Mesendoderm (in vitro differentiated cells): ENCODE data around the gene SSBP3.

Experiments used
- DNase-seq: peaks from one replicate; pipeline ENCODE4 v3.0.0; 2013
- H2AK5ac ChIP-seq: 2 replicates; pipeline ENCODE4 v1.6.1; 2013; ENCODE audit warnings: low read length, inconsistent platforms
- H2BK120ac ChIP-seq: 2 replicates; pipeline ENCODE4 v1.6.1; 2013; ENCODE audit warnings: low read depth, mild to moderate bottlenecking, low read length, moderate library complexity, mixed read lengths
- H2BK15ac ChIP-seq: replicated peaks from 2 replicates; pipeline ENCODE4 v1.6.1; 2013; ENCODE audit warnings: low read depth, mild to moderate bottlenecking, moderate library complexity
- H2BK5ac ChIP-seq: 2 replicates; pipeline ENCODE4 v1.6.1; 2013; ENCODE audit warnings: low read length, inconsistent platforms
- H3K18ac ChIP-seq: 2 replicates; pipeline ENCODE4 v1.6.1; 2013; ENCODE audit warnings: mild to moderate bottlenecking, low read length, mixed read lengths
- H3K23ac ChIP-seq: one replicate; pipeline ENCODE4 v1.6.1; 2013; ENCODE audit warnings: low read length
- H3K27ac ChIP-seq: 2 replicates; pipeline ENCODE4 v1.5.1; 2013; ENCODE audit warnings: low read depth, mild to moderate bottlenecking, inconsistent platforms, low read length, moderate library complexity
- H3K27me3 ChIP-seq: 2 replicates; pipeline ENCODE4 v1.6.1; 2013; ENCODE audit warnings: low read length, control low read depth, mild to moderate bottlenecking, inconsistent platforms; ENCODE audit not compliant: insufficient read depth, poor library complexity
- H3K36me3 ChIP-seq: 2 replicates; pipeline ENCODE4 v1.6.1; 2013; ENCODE audit warnings: low read length, inconsistent platforms; ENCODE audit not compliant: control insufficient read depth, insufficient read depth
- H3K4ac ChIP-seq: one replicate; pipeline ENCODE4 v1.6.1; 2013; ENCODE audit warnings: low read depth, mild to moderate bottlenecking, low read length, moderate library complexity
- H3K4me1 ChIP-seq: 2 replicates; pipeline ENCODE4 v1.6.1; 2013; ENCODE audit warnings: low read depth, low read length, inconsistent platforms; ENCODE audit not compliant: control insufficient read depth
- H3K4me2 ChIP-seq: 2 replicates; pipeline ENCODE4 v1.6.1; 2013; ENCODE audit warnings: low read length
- H3K4me3 ChIP-seq: 2 replicates; pipeline ENCODE4 v1.5.1; 2013; ENCODE audit warnings: mild to moderate bottlenecking, low read length
- H3K56ac ChIP-seq: one replicate; pipeline ENCODE4 v1.6.1; 2013; ENCODE audit warnings: low read length
- H3K79me1 ChIP-seq: 2 replicates; pipeline ENCODE4 v1.6.1; 2013; ENCODE audit warnings: low read length, inconsistent platforms
- H3K79me2 ChIP-seq: 2 replicates; pipeline ENCODE4 v1.6.1; 2013; ENCODE audit warnings: mild to moderate bottlenecking, low read length; ENCODE audit not compliant: control insufficient read depth, insufficient read depth
- H3K9ac ChIP-seq: 2 replicates; pipeline ENCODE4 v1.6.1; 2013; ENCODE audit warnings: low read length, inconsistent platforms
- H4K5ac ChIP-seq: one replicate; pipeline ENCODE4 v1.6.1; 2013; ENCODE audit warnings: low read length
- H4K8ac ChIP-seq: one replicate; pipeline ENCODE4 v1.6.1; 2013; ENCODE audit warnings: low read depth, mild to moderate bottlenecking, control low read depth, low read length, moderate library complexity
- WGBS: extraction: QIAGEN DNeasy Blood & Tissue Kit; methylation state at CpG from one replicate; pipeline ENCODE4 v1.1.7; 2013; ENCODE audit warnings: low lambda C conversion rate, missing lambda C conversion rate; ENCODE audit not compliant: insufficient coverage; ENCODE audit errors: extremely low coverage; 5-methylcytosine and 5-hydroxymethylcytosine counted together

Gene SSBP3

DNA sequence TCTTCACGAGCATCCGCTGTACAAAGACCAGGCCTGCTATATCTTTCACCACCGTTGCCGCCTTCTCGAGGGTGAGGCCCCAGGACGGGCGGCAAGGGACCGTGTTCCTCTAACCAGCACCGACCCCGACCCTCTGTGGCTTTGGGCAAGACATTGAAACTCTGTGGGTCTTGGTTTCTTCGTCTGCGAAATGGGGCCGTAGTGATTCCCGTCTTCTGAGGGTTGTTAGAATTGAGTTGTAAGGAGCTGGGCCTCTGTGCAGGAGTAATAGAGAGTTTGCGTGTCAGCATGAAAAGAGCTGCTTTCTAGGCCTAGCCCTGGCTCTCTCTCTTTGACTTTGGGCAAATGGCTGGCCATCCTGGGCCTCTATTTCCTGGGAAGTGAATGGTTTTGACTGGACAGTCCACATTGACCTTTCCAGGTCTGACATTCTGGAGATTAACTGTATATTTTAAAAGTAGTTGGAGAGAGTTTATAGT is 205.6 kb downstream of the SSBP3 start:
- Histone ChIP-seq H4K5ac (no peak overlapping the region), H3K18ac (no peak overlapping the region), H3K4me3 (peak overlapping the region; percentile 60), H3K4me1 (peaks cover 8% of the 10 kb centered on the region), H3K36me3 (peaks cover 3% of the 10 kb centered on the region), H3K56ac (peak overlapping the region; percentile 91), H4K8ac (no peak overlapping the region), H3K79me1 (peaks cover 21% of the 10 kb centered on the region), H2BK120ac (no peak overlapping the region), H2BK15ac (no peak overlapping the region), H3K4me2 (peak overlapping the region; percentile 81), H3K79me2 (peaks cover 25% of the 10 kb centered on the region), H2BK5ac (no peak overlapping the region), H3K9ac (peak overlapping the region; percentile 73), H3K27ac (no peak overlapping the region), H2AK5ac (no peak overlapping the region), H3K4ac (no peak overlapping the region), H3K27me3 (no peaks in the 10 kb centered on the region), H3K23ac (no peak overlapping the region)
- no peak for DNase-seq
- WGBS, result no CpG with 5 or more reads among the region's 15 CpGs

DNA sequence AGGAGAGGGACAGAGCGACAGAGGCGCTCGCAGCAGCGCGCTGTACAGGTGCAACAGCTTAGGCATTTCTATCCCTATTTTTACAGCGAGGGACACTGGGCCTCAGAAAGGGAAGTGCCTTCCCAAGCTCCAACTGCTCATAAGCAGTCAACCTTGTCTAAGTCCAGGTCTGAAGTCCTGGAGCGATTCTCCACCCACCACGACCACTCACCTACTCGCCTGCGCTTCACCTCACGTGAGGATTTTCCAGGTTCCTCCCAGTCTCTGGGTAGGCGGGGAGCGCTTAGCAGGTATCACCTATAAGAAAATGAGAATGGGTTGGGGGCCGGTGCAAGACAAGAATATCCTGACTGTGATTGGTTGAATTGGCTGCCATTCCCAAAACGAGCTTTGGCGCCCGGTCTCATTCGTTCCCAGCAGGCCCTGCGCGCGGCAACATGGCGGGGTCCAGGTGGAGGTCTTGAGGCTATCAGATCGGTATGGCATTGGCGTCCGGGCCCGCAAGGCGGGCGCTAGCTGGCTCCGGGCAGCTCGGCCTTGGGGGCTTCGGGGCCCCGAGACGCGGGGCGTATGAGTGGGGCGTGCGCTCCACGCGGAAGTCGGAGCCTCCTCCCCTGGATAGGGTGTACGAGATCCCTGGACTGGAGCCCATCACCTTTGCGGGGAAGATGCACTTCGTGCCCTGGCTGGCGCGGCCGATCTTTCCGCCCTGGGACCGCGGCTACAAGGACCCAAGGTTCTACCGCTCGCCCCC is 206.3 kb downstream of the SSBP3 start, which contains the start of the genes CYB5RL and MRPL37:
Gene CYB5RL (minus strand): TSS at position 266 of the 754 bp plus-strand sequence. CDS start 4,414 bp downstream, outside the sequence.
Gene MRPL37 (plus strand): TSS at position 403 of the 754 bp plus-strand sequence. CDS start 77 bp downstream, at position 480.
- Histone ChIP-seq H3K4me3 (peak within 1 kb of the TSS; percentile 70), H2BK5ac (no peak within 1 kb of the TSS), H3K18ac (no peak within 1 kb of the TSS), H3K56ac (peak within 1 kb of the TSS; percentile 91), H3K79me1 (peaks cover 21% of the 10 kb centered on the region), H3K79me2 (peaks cover 25% of the 10 kb centered on the region), H3K27me3 (no peaks in the 10 kb centered on the region), H3K4me1 (peaks cover 8% of the 10 kb centered on the region), H3K23ac (peak within 1 kb of the TSS; percentile 67), H3K4ac (peak within 1 kb of the TSS; percentile 60), H3K36me3 (no peaks in the 10 kb centered on the region), H2BK15ac (no peak within 1 kb of the TSS), H3K4me2 (peak within 1 kb of the TSS; percentile 99), H4K8ac (peak within 1 kb of the TSS; percentile 88), H3K9ac (peak within 1 kb of the TSS; percentile 73), H3K27ac (no peak within 1 kb of the TSS), H4K5ac (no peak within 1 kb of the TSS), H2BK120ac (no peak within 1 kb of the TSS), H2AK5ac (no peak within 1 kb of the TSS)
- peak; percentile 99 for DNase-seq
- no CpG with 5 or more reads among the region's 51 CpGs for WGBS

DNA sequence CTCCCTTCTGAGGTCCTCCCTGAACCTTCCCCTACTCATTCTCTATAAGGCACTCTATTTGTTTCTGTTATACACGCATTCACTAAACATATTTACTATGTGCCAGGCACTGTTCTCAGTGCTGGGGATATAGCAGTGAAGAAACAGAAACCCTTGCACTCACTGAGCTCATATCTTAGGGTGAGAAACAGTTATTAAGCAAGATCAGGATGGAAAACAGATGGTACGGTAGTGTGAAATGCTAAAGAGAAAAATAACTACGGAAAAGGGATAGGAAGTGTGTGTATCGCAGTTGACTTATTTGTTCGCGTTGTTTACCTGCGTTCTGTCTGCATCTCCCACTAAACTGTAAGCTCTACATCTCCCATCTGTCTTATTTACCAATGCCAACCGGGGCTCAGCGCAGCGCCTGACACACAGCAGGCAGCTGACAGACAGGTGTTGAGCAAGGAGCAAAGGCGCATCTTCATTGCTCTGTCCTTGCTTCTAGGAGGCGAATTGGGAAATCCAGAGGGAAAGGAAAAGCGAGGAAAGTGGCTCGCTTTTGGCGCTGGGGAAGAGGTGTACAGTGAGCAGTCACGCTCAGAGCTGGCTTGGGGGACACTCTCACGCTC is 206.9 kb downstream of the SSBP3 start:
- peaks cover 19% of the 10 kb centered on the region for H3K79me1 ChIP-seq
- H2BK120ac ChIP-seq, result no peak overlapping the region
- H3K4me3 ChIP-seq, result peak overlapping the region; percentile 70
- no peak overlapping the region for H2BK15ac ChIP-seq
- no peaks in the 10 kb centered on the region for H3K36me3 ChIP-seq
- H2BK5ac ChIP-seq, result no peak overlapping the region
- peak overlapping the region; percentile 67 for H3K9ac ChIP-seq
- H3K23ac ChIP-seq, result peak overlapping the region; percentile 67
- H3K4me2 ChIP-seq, result peak overlapping the region; percentile 99
- peak overlapping the region; percentile 85 for H3K56ac ChIP-seq
- no peak overlapping the region for H3K27ac ChIP-seq
- peaks cover 25% of the 10 kb centered on the region for H3K79me2 ChIP-seq
- no CpG with 5 or more reads among the region's 17 CpGs for WGBS
- H2AK5ac ChIP-seq, result no peak overlapping the region
- no peak overlapping the region for H3K4ac ChIP-seq
- no peaks in the 10 kb centered on the region for H3K27me3 ChIP-seq
- no peak for DNase-seq
- no peak overlapping the region for H3K18ac ChIP-seq
- H4K5ac ChIP-seq, result no peak overlapping the region
- no peak overlapping the region for H4K8ac ChIP-seq
- peaks cover 8% of the 10 kb centered on the region for H3K4me1 ChIP-seq

DNA sequence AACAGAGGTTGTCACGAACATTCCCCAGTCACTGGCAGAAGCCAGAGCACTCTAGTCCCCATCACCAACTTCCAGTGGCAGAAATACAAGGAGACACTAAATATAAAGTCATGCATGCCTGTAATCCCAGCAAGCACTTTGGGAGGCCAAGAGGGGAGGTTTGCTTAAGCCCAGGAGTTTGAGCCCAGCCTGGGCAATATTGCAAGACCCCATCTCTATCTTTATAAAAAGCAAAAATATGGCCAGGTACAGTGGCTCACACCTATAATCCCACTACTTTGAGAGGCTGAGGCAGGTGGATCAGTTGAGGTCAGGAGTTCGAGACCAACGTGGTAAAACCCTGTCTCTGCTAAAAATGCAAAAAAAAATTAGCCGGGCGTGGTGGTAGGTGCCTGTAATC is 212.7 kb downstream of the SSBP3 start:
- WGBS, result no CpG with 5 or more reads among the region's 5 CpGs
- Histone ChIP-seq H3K23ac (no peak overlapping the region), H2BK120ac (no peak overlapping the region), H4K8ac (no peak overlapping the region), H3K79me1 (no peaks in the 10 kb centered on the region), H3K56ac (no peak overlapping the region), H3K4ac (no peak overlapping the region), H3K79me2 (no peaks in the 10 kb centered on the region), H3K27me3 (no peaks in the 10 kb centered on the region), H3K9ac (no peak overlapping the region), H2BK15ac (no peak overlapping the region), H3K27ac (no peak overlapping the region), H3K18ac (no peak overlapping the region), H4K5ac (no peak overlapping the region), H2BK5ac (no peak overlapping the region), H3K36me3 (no peaks in the 10 kb centered on the region), H2AK5ac (no peak overlapping the region), H3K4me1 (no peaks in the 10 kb centered on the region), H3K4me3 (no peak overlapping the region), H3K4me2 (no peak overlapping the region)
- DNase-seq, result no peak

DNA sequence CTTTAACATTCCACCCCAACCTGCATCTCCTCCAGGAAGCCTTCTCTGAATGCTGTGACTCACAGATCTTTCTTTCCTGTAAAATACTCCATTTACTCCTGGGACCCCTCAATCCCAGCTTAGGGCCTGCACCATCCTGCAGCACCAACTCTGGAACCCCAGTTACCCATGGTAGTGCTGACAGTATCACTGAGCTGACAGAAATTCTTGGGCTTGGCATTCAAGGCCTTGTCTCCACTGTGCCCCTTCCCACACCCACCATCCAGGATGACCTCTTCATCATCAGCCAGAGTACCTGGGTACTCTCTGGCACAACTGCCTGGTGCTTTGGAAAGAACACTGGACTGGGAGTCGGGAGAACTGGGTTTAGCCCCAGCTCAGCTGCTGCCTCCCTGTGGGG is 214.7 kb downstream of the SSBP3 start:
- H3K4me2 ChIP-seq, result no peak overlapping the region
- H3K4me3 ChIP-seq, result no peak overlapping the region
- no peak overlapping the region for H2AK5ac ChIP-seq
- no peaks in the 10 kb centered on the region for H3K79me2 ChIP-seq
- DNase-seq, result no peak
- H3K27me3 ChIP-seq, result no peaks in the 10 kb centered on the region
- no peak overlapping the region for H2BK15ac ChIP-seq
- H4K5ac ChIP-seq, result no peak overlapping the region
- no peak overlapping the region for H3K4ac ChIP-seq
- no peaks in the 10 kb centered on the region for H3K79me1 ChIP-seq
- H2BK5ac ChIP-seq, result no peak overlapping the region
- no peak overlapping the region for H2BK120ac ChIP-seq
- no CpG with 5 or more reads among the region's 1 CpG for WGBS
- H3K9ac ChIP-seq, result no peak overlapping the region
- H3K18ac ChIP-seq, result no peak overlapping the region
- H3K56ac ChIP-seq, result no peak overlapping the region
- no peak overlapping the region for H3K23ac ChIP-seq
- H3K36me3 ChIP-seq, result no peaks in the 10 kb centered on the region
- no peak overlapping the region for H3K27ac ChIP-seq
- no peaks in the 10 kb centered on the region for H3K4me1 ChIP-seq
- H4K8ac ChIP-seq, result no peak overlapping the region
